Astrocyte (in vitro differentiated cells and primary cell): ENCODE measurements around the gene ITGB3BP. TPM values are rescaled to one million over a fixed set of nuclear protein-coding genes. Genes with fewer than 3 reads are reported as not detected.

Source experiments
- DNase-seq: peaks from one replicate; pipeline ENCODE4 v3.0.0-alpha.2; 2010; ENCODE audit warnings: low read depth
- FAIRE-seq: peaks from 2 replicates; lab custom pipeline; 2011; peaks lifted over from hg19 to GRCh38; lab: Jason Lieb, UNC
- H2AFZ ChIP-seq: 2 replicates; pipeline ENCODE4 v1.6.0; 2012; ENCODE audit warnings: low read depth, low read length, inconsistent platforms
- H3K27ac ChIP-seq: 2 replicates; pipeline ENCODE4 v1.5.1; 2011; ENCODE audit warnings: low read depth, low read length, inconsistent platforms
- H3K27me3 ChIP-seq: 2 replicates; pipeline ENCODE4 v1.6.0; 2011; ENCODE audit warnings: low read length, inconsistent platforms; ENCODE audit not compliant: insufficient read depth
- H3K36me3 ChIP-seq: 2 replicates; pipeline ENCODE4 v1.5.1; 2011; ENCODE audit warnings: low read length, inconsistent platforms; ENCODE audit not compliant: insufficient read depth
- H3K4me1 ChIP-seq: 2 replicates; pipeline ENCODE4 v1.5.1; 2011; ENCODE audit warnings: low read length, inconsistent platforms; ENCODE audit not compliant: insufficient read depth
- H3K4me2 ChIP-seq: 2 replicates; pipeline ENCODE4 v1.6.0; 2012; ENCODE audit warnings: low read length, inconsistent platforms
- H3K4me3 ChIP-seq: 2 replicates; pipeline ENCODE4 v1.5.1; 2011; ENCODE audit warnings: low read depth, mild to moderate bottlenecking, low read length, inconsistent platforms; ENCODE audit not compliant: insufficient read depth
- H3K79me2 ChIP-seq: 2 replicates; pipeline ENCODE4 v1.6.0; 2012; ENCODE audit warnings: mild to moderate bottlenecking, low read length, inconsistent platforms; ENCODE audit not compliant: insufficient read depth
- H3K9ac ChIP-seq: 2 replicates; pipeline ENCODE4 v1.6.0; 2012; ENCODE audit warnings: mild to moderate bottlenecking, low read length, inconsistent platforms
- H3K9me3 ChIP-seq: 2 replicates; pipeline ENCODE4 v1.5.1; 2012; ENCODE audit warnings: low read depth, mild to moderate bottlenecking, low read length, inconsistent platforms; ENCODE audit not compliant: insufficient read depth
- H4K20me1 ChIP-seq: 2 replicates; pipeline ENCODE4 v1.6.0; 2012; ENCODE audit warnings: low read length, inconsistent platforms; ENCODE audit not compliant: insufficient read depth
- H3K27ac Mint-ChIP-seq: one replicate; pipeline ENCODE4 v1.8.0; 2021; ENCODE audit warnings: mild to moderate bottlenecking, mixed read lengths; ENCODE audit not compliant: unreplicated experiment
- H3K27me3 Mint-ChIP-seq: one replicate; pipeline ENCODE4 v1.8.0; 2021; ENCODE audit warnings: low read depth, mixed read lengths; ENCODE audit not compliant: unreplicated experiment
- H3K36me3 Mint-ChIP-seq: one replicate; pipeline ENCODE4 v1.8.0; 2021; ENCODE audit warnings: low read depth, mixed read lengths; ENCODE audit not compliant: unreplicated experiment
- H3K4me1 Mint-ChIP-seq: one replicate; pipeline ENCODE4 v1.8.0; 2021; ENCODE audit warnings: low read depth, mixed read lengths; ENCODE audit not compliant: unreplicated experiment
- H3K4me3 Mint-ChIP-seq: one replicate; pipeline ENCODE4 v1.8.0; 2021; ENCODE audit warnings: mild to moderate bottlenecking, moderate library complexity, mixed read lengths; ENCODE audit not compliant: unreplicated experiment
- H3K9me3 Mint-ChIP-seq: one replicate; pipeline ENCODE4 v1.8.0; 2021; ENCODE audit warnings: mild to moderate bottlenecking, mixed read lengths; ENCODE audit not compliant: unreplicated experiment
- EZH2 ChIP-seq: IDR thresholded peaks from 2 replicates; pipeline ENCODE4 v1.6.1; 2012; ENCODE audit warnings: mild to moderate bottlenecking, low read length, inconsistent platforms; ENCODE audit not compliant: insufficient read depth
- total RNA-seq: library from RNA; stranded (reverse); gene quantifications from 2 replicates; pipeline ENCODE4 v1.2.1, GENCODE V29; 2021
- TF ChIP-seq, protein P1 (sequence below): IDR thresholded peaks from 2 replicates; pipeline ENCODE4 v1.5.1; 2011; ENCODE audit warnings: low read depth, mild to moderate bottlenecking, inconsistent platforms, low read length, moderate library complexity; ENCODE audit not compliant: insufficient read depth

Gene ITGB3BP
- total RNA-seq, 1 donor from 2014 or later: 15.6 TPM

GRCh38 chr1:63442141-63442475, 80.9 kb downstream of the ITGB3BP start:
- FAIRE-seq: no peak
- Mint-ChIP-seq H3K36me3 (no peaks in the 10 kb centered on the region), H3K9me3 (no peaks in the 10 kb centered on the region), H3K27me3 (no peaks in the 10 kb centered on the region), H3K4me3 (no peak overlapping the region), H3K27ac (no peak overlapping the region), H3K4me1 (peaks cover 8% of the 10 kb centered on the region)
- no peaks in the 10 kb centered on the region for H3K9me3 ChIP-seq
- H4K20me1 ChIP-seq: no peaks in the 10 kb centered on the region
- no peak overlapping the region for H3K9ac ChIP-seq
- peak; percentile 11 for DNase-seq
- TF ChIP-seq, protein P1, sequence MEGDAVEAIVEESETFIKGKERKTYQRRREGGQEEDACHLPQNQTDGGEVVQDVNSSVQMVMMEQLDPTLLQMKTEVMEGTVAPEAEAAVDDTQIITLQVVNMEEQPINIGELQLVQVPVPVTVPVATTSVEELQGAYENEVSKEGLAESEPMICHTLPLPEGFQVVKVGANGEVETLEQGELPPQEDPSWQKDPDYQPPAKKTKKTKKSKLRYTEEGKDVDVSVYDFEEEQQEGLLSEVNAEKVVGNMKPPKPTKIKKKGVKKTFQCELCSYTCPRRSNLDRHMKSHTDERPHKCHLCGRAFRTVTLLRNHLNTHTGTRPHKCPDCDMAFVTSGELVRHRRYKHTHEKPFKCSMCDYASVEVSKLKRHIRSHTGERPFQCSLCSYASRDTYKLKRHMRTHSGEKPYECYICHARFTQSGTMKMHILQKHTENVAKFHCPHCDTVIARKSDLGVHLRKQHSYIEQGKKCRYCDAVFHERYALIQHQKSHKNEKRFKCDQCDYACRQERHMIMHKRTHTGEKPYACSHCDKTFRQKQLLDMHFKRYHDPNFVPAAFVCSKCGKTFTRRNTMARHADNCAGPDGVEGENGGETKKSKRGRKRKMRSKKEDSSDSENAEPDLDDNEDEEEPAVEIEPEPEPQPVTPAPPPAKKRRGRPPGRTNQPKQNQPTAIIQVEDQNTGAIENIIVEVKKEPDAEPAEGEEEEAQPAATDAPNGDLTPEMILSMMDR: no peak
- TF ChIP-seq EZH2: no peak
- H2AFZ ChIP-seq: no peak overlapping the region
- H3K27me3 ChIP-seq: no peaks in the 10 kb centered on the region
- no peak overlapping the region for H3K27ac ChIP-seq
- no peaks in the 10 kb centered on the region for H3K36me3 ChIP-seq
- no peak overlapping the region for H3K4me3 ChIP-seq
- H3K79me2 ChIP-seq: no peaks in the 10 kb centered on the region
- H3K4me2 ChIP-seq: no peak overlapping the region
- H3K4me1 ChIP-seq: no peaks in the 10 kb centered on the region

GRCh38 chr1:63435161-63435560, 87.9 kb downstream of the ITGB3BP start:
- no peak overlapping the region for H3K27ac Mint-ChIP-seq
- no peaks in the 10 kb centered on the region for H3K27me3 ChIP-seq
- H3K79me2 ChIP-seq: no peaks in the 10 kb centered on the region
- no peaks in the 10 kb centered on the region for H3K36me3 Mint-ChIP-seq
- no peaks in the 10 kb centered on the region for H3K9me3 Mint-ChIP-seq
- H3K4me1 ChIP-seq: no peaks in the 10 kb centered on the region
- no peak overlapping the region for H3K9ac ChIP-seq
- no peak overlapping the region for H3K4me3 ChIP-seq
- no peak overlapping the region for H3K4me2 ChIP-seq
- H3K4me3 Mint-ChIP-seq: no peak overlapping the region
- no peak for TF ChIP-seq EZH2
- TF ChIP-seq, protein P1: no peak
- no peaks in the 10 kb centered on the region for H4K20me1 ChIP-seq
- H3K27ac ChIP-seq: no peak overlapping the region
- H2AFZ ChIP-seq: no peak overlapping the region
- DNase-seq (peak; percentile 2), FAIRE-seq (no peak)
- H3K27me3 Mint-ChIP-seq: no peaks in the 10 kb centered on the region
- no peaks in the 10 kb centered on the region for H3K4me1 Mint-ChIP-seq
- no peaks in the 10 kb centered on the region for H3K9me3 ChIP-seq
- H3K36me3 ChIP-seq: no peaks in the 10 kb centered on the region

GRCh38 chr1:63429281-63429680, 93.7 kb downstream of the ITGB3BP start:
- H3K79me2 ChIP-seq: no peaks in the 10 kb centered on the region
- no peak overlapping the region for H3K27ac ChIP-seq
- no peak for FAIRE-seq
- H3K36me3 ChIP-seq: no peaks in the 10 kb centered on the region
- H3K27ac Mint-ChIP-seq: no peak overlapping the region
- H3K9me3 ChIP-seq: no peaks in the 10 kb centered on the region
- DNase-seq: no peak
- no peak overlapping the region for H3K4me3 ChIP-seq
- peaks cover 4% of the 10 kb centered on the region for H3K36me3 Mint-ChIP-seq
- no peak overlapping the region for H3K4me2 ChIP-seq
- no peak overlapping the region for H3K4me3 Mint-ChIP-seq
- no peaks in the 10 kb centered on the region for H3K27me3 Mint-ChIP-seq
- H3K9ac ChIP-seq: no peak overlapping the region
- H4K20me1 ChIP-seq: no peaks in the 10 kb centered on the region
- H3K4me1 Mint-ChIP-seq: no peaks in the 10 kb centered on the region
- H3K27me3 ChIP-seq: no peaks in the 10 kb centered on the region
- TF ChIP-seq EZH2: no peak
- TF ChIP-seq, protein P1: no peak
- no peaks in the 10 kb centered on the region for H3K4me1 ChIP-seq
- peaks cover 5% of the 10 kb centered on the region for H3K9me3 Mint-ChIP-seq
- H2AFZ ChIP-seq: no peak overlapping the region
